GM12801 (cell line): ENCODE results near the gene PPP1R3A.

Experiments
- CTCF ChIP-seq: IDR thresholded peaks from one replicate; pipeline ENCODE4 v1.5.1; 2011; ENCODE audit warnings: control low read depth; ENCODE audit not compliant: insufficient read length; ENCODE audit errors: extremely low read depth

Gene PPP1R3A

GRCh38 chr7:113936982-113937381 is 18.2 kb upstream of the PPP1R3A start:
- TF ChIP-seq CTCF, result no peak

- TF ChIP-seq CTCF, result no peak
Observed at GRCh38 chr7:113936535-113936934, 17.7 kb upstream of the PPP1R3A start.

GRCh38 chr7:113928112-113928511 is 9.3 kb upstream of the PPP1R3A start:
- no peak for TF ChIP-seq CTCF

- no peak for TF ChIP-seq CTCF
Observed at GRCh38 chr7:113922049-113922448, 3.2 kb upstream of the PPP1R3A start.

- TF ChIP-seq CTCF, result no peak
Observed at GRCh38 chr7:113921363-113921762, 2.6 kb upstream of the PPP1R3A start.

- TF ChIP-seq CTCF, result no peak
Observed at GRCh38 chr7:113917840-113918239, 969 bp downstream of the PPP1R3A start.

- TF ChIP-seq CTCF, result no peak
Observed at GRCh38 chr7:113915956-113916355, 2.9 kb downstream of the PPP1R3A start.

GRCh38 chr7:113912876-113913275 is 5.9 kb downstream of the PPP1R3A start:
- TF ChIP-seq CTCF, result no peak
